ENCODE data around the gene GNG7. TPM values are rescaled to one million over a fixed set of nuclear protein-coding genes. Genes with fewer than 3 reads are reported as not detected.

The GNG7 gene
- total RNA-seq, 1 donor from 2014 or later: 1.8 TPM

DNA sequence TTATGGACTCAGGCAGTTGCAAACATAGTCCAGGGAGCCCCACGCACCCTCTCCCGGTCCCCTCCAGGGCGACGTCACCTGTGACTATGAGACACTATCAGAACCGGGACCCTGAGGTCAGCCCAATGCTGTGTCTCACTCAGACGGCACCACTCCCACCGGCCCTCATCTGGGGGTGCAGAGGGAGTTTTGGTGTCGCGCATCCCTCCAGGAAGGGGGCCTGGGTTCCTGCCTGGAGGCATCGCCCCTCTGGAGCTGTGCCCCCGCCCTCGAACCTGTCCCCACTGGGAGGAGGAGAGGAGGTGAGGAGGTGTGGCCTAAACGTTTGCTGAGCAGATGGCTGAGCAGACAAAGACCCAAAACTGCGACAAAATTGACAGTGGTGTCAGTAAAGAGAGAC is 175.3 kb downstream of the GNG7 start:
- H3K36me3 Mint-ChIP-seq (ENCODE audit: low read depth, unreplicated experiment): peaks cover 2% of the 10 kb centered on the region
- TF ChIP-seq EZH2 (IDR thresholded peaks at IDR 0.05; ENCODE audit: insufficient read depth, low read length) (no peak), CTCF (IDR thresholded peaks at IDR 0.05; ENCODE audit: insufficient read depth, low read depth, low read length) (no peak)
- H3K4me1 ChIP-seq (ENCODE audit: insufficient read depth, low read length): peaks cover 39% of the 10 kb centered on the region
- no peak overlapping the region for H3K4me3 Mint-ChIP-seq (ENCODE audit: unreplicated experiment)
- no peak overlapping the region for H3K4me3 ChIP-seq (ENCODE audit: insufficient read depth, low read depth, low read length)
- H3K36me3 ChIP-seq (ENCODE audit: insufficient read depth, low read length): no peaks in the 10 kb centered on the region
- FAIRE-seq: no peak
- no peaks in the 10 kb centered on the region for H3K27me3 Mint-ChIP-seq (ENCODE audit: low read depth, unreplicated experiment)
- no peaks in the 10 kb centered on the region for H3K27me3 ChIP-seq (ENCODE audit: insufficient read depth, low read length)
- H4K20me1 ChIP-seq (ENCODE audit: insufficient read depth, low read length): no peaks in the 10 kb centered on the region
- no peak overlapping the region for H3K4me2 ChIP-seq (ENCODE audit: low read length)
- H2AFZ ChIP-seq (ENCODE audit: low read depth, low read length): no peak overlapping the region
- H3K9ac ChIP-seq (ENCODE audit: low read length): no peak overlapping the region
- H3K4me1 Mint-ChIP-seq (ENCODE audit: low read depth, unreplicated experiment): peaks cover 13% of the 10 kb centered on the region
- H3K9me3 ChIP-seq (ENCODE audit: insufficient read depth, low read depth, low read length): no peaks in the 10 kb centered on the region
- H3K79me2 ChIP-seq (ENCODE audit: insufficient read depth, low read length): no peaks in the 10 kb centered on the region
- no peak for DNase-seq (ENCODE audit: low read depth)
- H3K27ac ChIP-seq (ENCODE audit: low read depth, low read length): no peak overlapping the region
- no peak overlapping the region for H3K27ac Mint-ChIP-seq (ENCODE audit: unreplicated experiment)
- H3K9me3 Mint-ChIP-seq (ENCODE audit: unreplicated experiment): peaks cover 1% of the 10 kb centered on the region

DNA sequence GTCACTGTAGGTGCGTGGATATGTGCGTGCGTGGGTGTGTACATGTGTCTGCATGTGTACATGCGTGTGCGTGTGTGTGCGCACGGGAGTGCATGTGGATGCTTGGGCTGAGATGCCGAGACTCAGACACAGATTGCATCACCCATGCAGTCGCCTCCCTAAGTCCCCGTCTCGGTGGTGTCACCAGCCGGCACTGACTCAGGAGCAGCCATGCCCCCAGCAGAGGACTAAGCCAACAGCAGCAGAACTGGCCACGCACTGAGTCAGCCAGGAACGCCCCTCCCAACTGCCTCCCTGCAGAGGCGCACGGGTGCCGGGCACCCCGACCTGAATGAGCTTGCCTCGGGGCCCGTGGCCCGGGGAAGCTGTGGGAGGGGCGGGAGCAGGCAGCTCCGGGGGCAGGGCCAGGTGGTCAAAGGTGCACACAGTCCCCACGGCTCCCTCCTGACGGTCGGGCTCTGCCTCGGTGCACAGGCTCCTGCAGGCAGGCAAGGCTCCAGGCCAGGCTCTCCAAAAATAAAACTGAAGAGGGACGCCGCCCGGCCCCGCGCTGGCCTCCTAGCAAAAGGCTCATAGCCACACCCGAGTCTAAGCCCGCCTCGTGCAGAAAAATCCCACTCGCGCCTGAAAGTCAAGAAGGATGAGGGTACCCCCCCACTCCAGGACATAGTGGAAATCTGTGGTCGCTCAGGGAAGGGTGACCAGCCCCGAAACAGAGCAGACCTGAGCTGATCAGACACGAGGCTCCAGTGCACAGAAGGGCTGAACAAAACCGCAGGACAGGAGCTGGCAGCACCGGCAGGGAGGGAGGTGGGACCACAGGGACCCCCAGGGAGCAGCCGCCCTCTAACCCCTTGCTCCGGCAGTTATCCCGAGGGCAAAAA is 177.4 kb downstream of the GNG7 start:
- H3K36me3 ChIP-seq (ENCODE audit: insufficient read depth, low read length): no peaks in the 10 kb centered on the region
- no peak for TF ChIP-seq CTCF (IDR thresholded peaks at IDR 0.05; ENCODE audit: insufficient read depth, low read depth, low read length)
- H3K4me1 ChIP-seq (ENCODE audit: insufficient read depth, low read length): peaks cover 39% of the 10 kb centered on the region
- no peaks in the 10 kb centered on the region for H3K79me2 ChIP-seq (ENCODE audit: insufficient read depth, low read length)
- no peaks in the 10 kb centered on the region for H3K27me3 ChIP-seq (ENCODE audit: insufficient read depth, low read length)
- H4K20me1 ChIP-seq (ENCODE audit: insufficient read depth, low read length): no peaks in the 10 kb centered on the region
- no peak overlapping the region for H3K4me3 Mint-ChIP-seq (ENCODE audit: unreplicated experiment)
- H3K36me3 Mint-ChIP-seq (ENCODE audit: low read depth, unreplicated experiment): no peaks in the 10 kb centered on the region
- H3K4me2 ChIP-seq (ENCODE audit: low read length): peak overlapping the region; percentile 75
- H3K9me3 ChIP-seq (ENCODE audit: insufficient read depth, low read depth, low read length): no peaks in the 10 kb centered on the region
- H3K9me3 Mint-ChIP-seq (ENCODE audit: unreplicated experiment): no peaks in the 10 kb centered on the region
- DNase-seq (ENCODE audit: low read depth) (peak; percentile 56), FAIRE-seq (no peak)
- H3K27me3 Mint-ChIP-seq (ENCODE audit: low read depth, unreplicated experiment): no peaks in the 10 kb centered on the region
- peak overlapping the region; percentile 18 for H3K4me3 ChIP-seq (ENCODE audit: insufficient read depth, low read depth, low read length)
- H3K27ac ChIP-seq (ENCODE audit: low read depth, low read length): peak overlapping the region; percentile 93
- H3K9ac ChIP-seq (ENCODE audit: low read length): peak overlapping the region; percentile 77
- H3K4me1 Mint-ChIP-seq (ENCODE audit: low read depth, unreplicated experiment): peaks cover 13% of the 10 kb centered on the region
- H3K27ac Mint-ChIP-seq (ENCODE audit: unreplicated experiment): peak overlapping the region; percentile 99
- peak overlapping the region; percentile 69 for H2AFZ ChIP-seq (ENCODE audit: low read depth, low read length)

GRCh38 chr19:2524361-2524839 is 178.1 kb downstream of the GNG7 start:
- H3K27ac ChIP-seq (ENCODE audit: low read depth, low read length): peak overlapping the region; percentile 93
- no peak for FAIRE-seq
- no peaks in the 10 kb centered on the region for H3K36me3 ChIP-seq (ENCODE audit: insufficient read depth, low read length)
- Mint-ChIP-seq H3K27me3 (ENCODE audit: low read depth, unreplicated experiment) (no peaks in the 10 kb centered on the region), H3K27ac (ENCODE audit: unreplicated experiment) (peak overlapping the region; percentile 99), H3K36me3 (ENCODE audit: low read depth, unreplicated experiment) (no peaks in the 10 kb centered on the region), H3K4me3 (ENCODE audit: unreplicated experiment) (peak overlapping the region; percentile 16), H3K4me1 (ENCODE audit: low read depth, unreplicated experiment) (peaks cover 13% of the 10 kb centered on the region), H3K9me3 (ENCODE audit: unreplicated experiment) (no peaks in the 10 kb centered on the region)
- H3K4me3 ChIP-seq (ENCODE audit: insufficient read depth, low read depth, low read length): peak overlapping the region; percentile 18
- no peak overlapping the region for H2AFZ ChIP-seq (ENCODE audit: low read depth, low read length)
- H3K4me1 ChIP-seq (ENCODE audit: insufficient read depth, low read length): peaks cover 34% of the 10 kb centered on the region
- no peaks in the 10 kb centered on the region for H3K9me3 ChIP-seq (ENCODE audit: insufficient read depth, low read depth, low read length)
- H3K27me3 ChIP-seq (ENCODE audit: insufficient read depth, low read length): no peaks in the 10 kb centered on the region
- no peaks in the 10 kb centered on the region for H3K79me2 ChIP-seq (ENCODE audit: insufficient read depth, low read length)
- H3K9ac ChIP-seq (ENCODE audit: low read length): peak overlapping the region; percentile 77
- DNase-seq (ENCODE audit: low read depth): no peak
- TF ChIP-seq EZH2 (IDR thresholded peaks at IDR 0.05; ENCODE audit: insufficient read depth, low read length) (no peak), CTCF (IDR thresholded peaks at IDR 0.05; ENCODE audit: insufficient read depth, low read depth, low read length) (no peak)
- no peaks in the 10 kb centered on the region for H4K20me1 ChIP-seq (ENCODE audit: insufficient read depth, low read length)
- H3K4me2 ChIP-seq (ENCODE audit: low read length): peak overlapping the region; percentile 75

All from astrocyte (in vitro differentiated cells and primary cell).